ENCODE results near the gene CLEC2D. TPM values are rescaled to one million over a fixed set of nuclear protein-coding genes. Genes with fewer than 3 reads are reported as not detected.
"Not testable (repeated sequence)": the region's sequence is repeated elsewhere in the genome, so short reads cannot be mapped to it uniquely, and the experiment has no call there.

Gene CLEC2D
- total RNA-seq, 4 donors from 2014 or later: 1.6 to 11.8 (median 4.3) TPM

- 71 to 100% methylated on average over 1 of the region's 1 CpG for WGBS, 2 donors
- Histone ChIP-seq H3K27me3 (no peaks in the 10 kb centered on the region), H3K27ac (no peak overlapping the region), H3K4me3 (no peak overlapping the region), H3K4me1 (peaks cover 0 to 11% (median 3%) of the 10 kb centered on the region in 3 donors), H3K36me3 (no peaks in the 10 kb centered on the region), H3K9me3 (peaks cover 0 to 8% (median 3%) of the 10 kb centered on the region in 3 donors)
- no peak for DNase-seq
- TF ChIP-seq POLR2A (IDR thresholded peaks at IDR 0.05) (no peak), CTCF (IDR thresholded peaks at IDR 0.05) (no peak)
- intact Hi-C loops (cut with DNase I): no loop called here
Observed at GRCh38 chr12:9701380-9702154, 32.1 kb downstream of the CLEC2D start.

- H3K4me1 ChIP-seq: peaks cover 0 to 11% (median 3%) of the 10 kb centered on the region in 3 donors
- DNase-seq: no peak
- H3K36me3 ChIP-seq: no peaks in the 10 kb centered on the region
- no peak overlapping the region for H3K27ac ChIP-seq
- no peaks in the 10 kb centered on the region for H3K27me3 ChIP-seq
- TF ChIP-seq CTCF (IDR thresholded peaks at IDR 0.05): no peak
- TF ChIP-seq POLR2A (IDR thresholded peaks at IDR 0.05): peak in 1 of 4 donors; percentile 18
- WGBS, 2 donors: 61 to 71% methylated on average over 2 to 3 of the region's 3 CpGs
- H3K9me3 ChIP-seq: peaks cover 0 to 5% (median 0%) of the 10 kb centered on the region in 3 donors
- intact Hi-C loops (cut with DNase I): no loop called here
- no peak overlapping the region for H3K4me3 ChIP-seq
Observed at GRCh38 chr12:9702255-9702654, 32.7 kb downstream of the CLEC2D start.

GRCh38 chr12:9704561-9704960, 35.0 kb downstream of the CLEC2D start:
- H3K27ac ChIP-seq; DNase-seq; intact Hi-C loops (cut with DNase I); H3K4me3 ChIP-seq; H3K9me3 ChIP-seq; H3K27me3 ChIP-seq; H3K36me3 ChIP-seq: not testable (repeated sequence)
- peaks cover 0 to 22% (median 3%) of the 10 kb centered on the region in 3 donors for H3K4me1 ChIP-seq
- 84 to 87% methylated on average over 5 of the region's 5 CpGs for WGBS, 2 donors

GRCh38 chr12:9706086-9706685, 36.7 kb downstream of the CLEC2D start:
- Histone ChIP-seq H3K27ac (no peak overlapping the region), H3K4me1 (peaks cover 0 to 12% (median 0%) of the 10 kb centered on the region in 3 donors), H3K9me3 (no peaks in the 10 kb centered on the region), H3K36me3 (no peaks in the 10 kb centered on the region), H3K27me3 (no peaks in the 10 kb centered on the region), H3K4me3 (no peak overlapping the region)
- intact Hi-C loops (cut with DNase I): loop anchor here (5.0 kb wide), 1 partner anchor 69 kb away; no protein-coding TSS in a partner anchor
- TF ChIP-seq CTCF (IDR thresholded peaks at IDR 0.05): no peak
- TF ChIP-seq POLR2A (IDR thresholded peaks at IDR 0.05): no peak
- DNase-seq: no peak

GRCh38 chr12:9707356-9707755, 37.8 kb downstream of the CLEC2D start:
- TF ChIP-seq POLR2A (IDR thresholded peaks at IDR 0.05): no peak
- TF ChIP-seq CTCF (IDR thresholded peaks at IDR 0.05): no peak
- Histone ChIP-seq H3K4me1 (peaks cover 0 to 12% (median 0%) of the 10 kb centered on the region in 3 donors), H3K27me3 (no peaks in the 10 kb centered on the region), H3K36me3 (no peaks in the 10 kb centered on the region), H3K9me3 (no peaks in the 10 kb centered on the region), H3K4me3 (no peak overlapping the region), H3K27ac (no peak overlapping the region)
- intact Hi-C loops (cut with DNase I): loop anchor here (5.0 kb wide), 1 partner anchor 70 kb away; no protein-coding TSS in a partner anchor
- DNase-seq: no peak
